CD4-positive, alpha-beta memory T cell (primary cell): Measurements from ENCODE around the gene YES1. TPM values are rescaled to one million over a fixed set of nuclear protein-coding genes. Genes with fewer than 3 reads are reported as not detected.
A peak's percentile ranks its signal among the peaks of the same experiment; 100 is the strongest.

Experiments used
- CTCF ChIA-PET: fragments of 350-600 bp; sonication (Branson Sonifier 250); formaldehyde crosslinking; loops from one replicate; lab custom pipeline; 2021; ENCODE audit warnings: inconsistent platforms; ENCODE audit not compliant: partially characterized antibody; lab: Charles Lee
- POLR2A ChIA-PET: fragments of 350-600 bp; sonication (Branson Sonifier 250); formaldehyde crosslinking; loops from one replicate; lab custom pipeline; 2021; ENCODE audit not compliant: partially characterized antibody; lab: Charles Lee
- DNase-seq, 5 donors: peaks; one replicate each; pipeline versions ENCODE4 v3.0.0 to v3.0.0-alpha.2; 2020 to 2022; ENCODE audit warnings: mixed read lengths in 1 of 5
- H3K27ac ChIP-seq: one replicate; pipeline ENCODE4 v1.7.0; 2013; ENCODE audit warnings: low read depth, low read length
- H3K27me3 ChIP-seq: 2 replicates; pipeline ENCODE4 v1.7.0; 2013; ENCODE audit warnings: mild to moderate bottlenecking, low read length, moderate library complexity; ENCODE audit not compliant: insufficient read depth
- H3K36me3 ChIP-seq: 2 replicates; pipeline ENCODE4 v1.7.0; 2013; ENCODE audit warnings: mild to moderate bottlenecking, low read length, moderate library complexity; ENCODE audit not compliant: insufficient read depth
- H3K4me1 ChIP-seq: 2 replicates; pipeline ENCODE4 v1.7.0; 2013; ENCODE audit warnings: mild to moderate bottlenecking, low read length, moderate library complexity; ENCODE audit not compliant: insufficient read depth
- H3K4me3 ChIP-seq, 2 donors: one replicate each; pipeline ENCODE4 v1.7.0; 2013; ENCODE audit warnings: low read length in 2 of 2, mild to moderate bottlenecking in 1 of 2
- H3K9me3 ChIP-seq, 2 donors: one replicate each; pipeline ENCODE4 v1.7.0; 2013; ENCODE audit warnings: low read length in 2 of 2, control low read depth in 1 of 2; ENCODE audit not compliant: control insufficient read depth in 1 of 2
- H3K27ac Mint-ChIP-seq, 7 donors: one replicate each; pipeline ENCODE4 v1.8.0; 2020 to 2021; ENCODE audit warnings: mixed read lengths in 7 of 7, mild to moderate bottlenecking in 6 of 7, inconsistent platforms in 3 of 7, moderate library complexity in 3 of 7
- H3K27me3 Mint-ChIP-seq, 2 donors: one replicate each; pipeline ENCODE4 v1.8.0; 2020 to 2021; ENCODE audit warnings: mixed read lengths in 2 of 2
- H3K36me3 Mint-ChIP-seq, 2 donors: one replicate each; pipeline ENCODE4 v1.8.0; 2020 to 2021; ENCODE audit warnings: mixed read lengths in 2 of 2, inconsistent platforms in 1 of 2, mild to moderate bottlenecking in 1 of 2
- H3K4me1 Mint-ChIP-seq, 4 donors: one replicate each; pipeline ENCODE4 v1.8.0; 2020 to 2021; ENCODE audit warnings: mixed read lengths in 4 of 4, mild to moderate bottlenecking in 1 of 4
- H3K4me3 Mint-ChIP-seq, 8 donors: one replicate each; pipeline ENCODE4 v1.8.0; 2020 to 2021; ENCODE audit warnings: mixed read lengths in 8 of 8, mild to moderate bottlenecking in 7 of 8, moderate library complexity in 6 of 8, inconsistent platforms in 3 of 8
- H3K9me3 Mint-ChIP-seq, 8 donors: one replicate each; pipeline ENCODE4 v1.8.0; 2020 to 2021; ENCODE audit warnings: mixed read lengths in 8 of 8, mild to moderate bottlenecking in 5 of 8, inconsistent platforms in 3 of 8, moderate library complexity in 1 of 8
- intact Hi-C: fragments of 100-400 bp; cut with micrococcal nuclease; formaldehyde crosslinking; loops from one replicate; pipeline ENCODE4 v1.15.1; 2023
- polyA plus RNA-seq, 2 donors: library from polyadenylated mRNA; unstranded; fragments of 300-500 nt; fragmentation: Illumina TruSeq; gene quantifications; one replicate each; pipeline ENCODE4 v1.2.3, GENCODE V29; 2021
- total RNA-seq, 2 experiments: library from RNA; stranded (reverse); gene quantifications; one replicate each; pipeline ENCODE4 v1.2.3, GENCODE V29; 2021

The YES1 gene
- total and polyA plus RNA-seq, 4 experiments from 2014 or later: 1.9 to 7.9 (median 3.4) TPM

- intact Hi-C loops: loop anchor here (10.0 kb wide), 1 partner anchor 58 kb away; the partner anchor contains the start of gene TYMS
- H3K4me3 Mint-ChIP-seq: peak overlapping the region; percentile 49 to 96 (median 68)
- H3K27ac Mint-ChIP-seq: peak overlapping the region in 6 of 7 donors; percentile 37 to 94 (median 78)
- Histone ChIP-seq H3K36me3 (peaks cover 3% of the 10 kb centered on the region), H3K4me1 (peaks cover 22% of the 10 kb centered on the region), H3K27me3 (no peaks in the 10 kb centered on the region), H3K9me3 (no peaks in the 10 kb centered on the region), H3K4me3 (peak overlapping the region in 1 of 2 donors; percentile 93), H3K27ac (no peak overlapping the region)
- peaks cover 20 to 38% (median 29%) of the 10 kb centered on the region in 4 donors for H3K4me1 Mint-ChIP-seq
- no peaks in the 10 kb centered on the region for H3K27me3 Mint-ChIP-seq
- POLR2A ChIA-PET: interaction anchor here (0.5 to 1.4 kb wide), 5 partner anchors 55 to 118 kb away, joined by 3 to 7 read pairs (median 4); partner anchors contain the start of gene TYMS
- peaks cover 9 to 14% of the 10 kb centered on the region in 2 donors for H3K36me3 Mint-ChIP-seq
- H3K9me3 Mint-ChIP-seq: peaks cover 0 to 7% (median 2%) of the 10 kb centered on the region in 8 donors
- DNase-seq: peak in 3 of 5 donors; percentile 12 to 41 (median 21)
- CTCF ChIA-PET: interaction anchor here (1.0 to 3.0 kb wide), 6 partner anchors 11 to 118 kb away, joined by 3 to 10 read pairs (median 3); no protein-coding TSS in a partner anchor
These were observed 98.9 kb downstream of the YES1 start for GRCh38 chr18:713135-713490.

DNA sequence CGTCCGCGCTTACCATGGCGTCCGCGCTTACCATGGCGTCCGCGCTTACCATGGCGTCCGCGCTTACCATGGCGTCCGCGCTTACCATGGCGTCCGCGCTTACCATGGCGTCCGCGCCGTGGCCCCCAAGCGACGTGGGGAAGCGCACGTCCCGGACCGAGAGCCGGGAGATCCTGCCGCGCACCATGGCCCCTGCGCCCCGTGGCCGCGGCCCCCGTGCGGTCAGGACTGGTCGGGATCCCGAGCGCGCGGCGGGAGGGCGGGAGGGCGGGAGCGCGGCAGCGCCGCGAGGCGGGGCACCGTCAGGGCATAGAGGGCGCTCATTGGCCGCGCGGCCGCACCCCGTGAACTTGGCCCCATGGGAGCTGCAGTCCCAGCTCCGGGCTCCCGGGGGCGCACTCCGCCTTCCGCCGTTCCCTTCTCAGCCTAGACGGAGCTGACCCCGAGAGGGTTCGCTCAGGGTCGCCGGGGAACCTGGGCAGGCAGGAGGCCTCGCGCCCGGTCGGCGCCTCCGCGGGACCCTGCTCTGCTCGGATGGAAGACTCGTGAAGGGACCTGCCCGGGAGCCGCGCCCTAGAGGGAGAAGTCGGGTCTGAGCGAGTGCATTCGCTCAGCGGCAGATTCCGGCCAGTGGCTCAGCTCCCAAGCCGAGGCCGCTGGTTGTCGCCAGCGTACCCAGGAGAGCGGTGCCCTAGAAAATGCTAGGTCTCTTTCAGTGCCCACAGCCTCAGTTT is 99.5 kb downstream of the YES1 start, which contains the start of gene ENOSF1:
Gene ENOSF1, minus strand, starts transcription at position 230 of the 734 bp plus-strand sequence. Its CDS starts 43 bp downstream, at position 187.
- Mint-ChIP-seq H3K4me3 (peak within 1 kb of the TSS; percentile 79 to 96 (median 92)), H3K27me3 (no peaks in the 10 kb centered on the region), H3K9me3 (peaks cover 0 to 7% (median 2%) of the 10 kb centered on the region in 8 donors), H3K36me3 (peaks cover 9 to 14% of the 10 kb centered on the region in 2 donors), H3K4me1 (peaks cover 20 to 38% (median 29%) of the 10 kb centered on the region in 4 donors), H3K27ac (peak within 1 kb of the TSS; percentile 94 to 98 (median 97))
- Histone ChIP-seq H3K27me3 (no peaks in the 10 kb centered on the region), H3K4me1 (peaks cover 22% of the 10 kb centered on the region), H3K27ac (peak within 1 kb of the TSS; percentile 73), H3K36me3 (peaks cover 3% of the 10 kb centered on the region), H3K9me3 (no peaks in the 10 kb centered on the region), H3K4me3 (peak within 1 kb of the TSS; percentile 93)
- intact Hi-C loops: loop anchor here (1.0 to 10.0 kb wide), 4 partner anchors 58 to 554 kb away; partner anchors contain the start of genes TYMS and USP14
- CTCF ChIA-PET: interaction anchor here (0.8 to 3.0 kb wide), 7 partner anchors 12 to 127 kb away, joined by 3 to 10 read pairs (median 3); no protein-coding TSS in a partner anchor
- POLR2A ChIA-PET: interaction anchor here (0.5 to 1.4 kb wide), 7 partner anchors 31 to 119 kb away, joined by 3 to 7 read pairs (median 3); partner anchors contain the start of gene TYMS
- DNase-seq: peak; percentile 73 to 82 (median 77)

GRCh38 chr18:711657-712400 is 100.2 kb downstream of the YES1 start:
- peak; percentile 74 to 83 (median 79) for DNase-seq
- Mint-ChIP-seq H3K36me3 (peaks cover 9 to 14% of the 10 kb centered on the region in 2 donors), H3K27me3 (no peaks in the 10 kb centered on the region), H3K9me3 (peaks cover 0 to 7% (median 2%) of the 10 kb centered on the region in 8 donors), H3K4me1 (peaks cover 20 to 38% (median 30%) of the 10 kb centered on the region in 4 donors), H3K4me3 (peak overlapping the region; percentile 79 to 96 (median 92)), H3K27ac (peak overlapping the region; percentile 94 to 98 (median 97))
- H3K36me3 ChIP-seq: peaks cover 3% of the 10 kb centered on the region
- POLR2A ChIA-PET: interaction anchor here (0.8 to 2.3 kb wide), 6 partner anchors 30 to 119 kb away, joined by 3 to 8 read pairs (median 4); partner anchors contain the start of gene TYMS
- no peaks in the 10 kb centered on the region for H3K9me3 ChIP-seq
- H3K27me3 ChIP-seq: no peaks in the 10 kb centered on the region
- intact Hi-C loops: loop anchor here (1.0 to 10.0 kb wide), 6 partner anchors 57 to 554 kb away; partner anchors contain the start of genes TYMS, USP14 and YES1
- peak overlapping the region; percentile 93 for H3K4me3 ChIP-seq
- peak overlapping the region; percentile 73 for H3K27ac ChIP-seq
- CTCF ChIA-PET: interaction anchor here (0.8 to 3.0 kb wide), 7 partner anchors 12 to 127 kb away, joined by 3 to 10 read pairs (median 3); no protein-coding TSS in a partner anchor
- peaks cover 22% of the 10 kb centered on the region for H3K4me1 ChIP-seq

DNA sequence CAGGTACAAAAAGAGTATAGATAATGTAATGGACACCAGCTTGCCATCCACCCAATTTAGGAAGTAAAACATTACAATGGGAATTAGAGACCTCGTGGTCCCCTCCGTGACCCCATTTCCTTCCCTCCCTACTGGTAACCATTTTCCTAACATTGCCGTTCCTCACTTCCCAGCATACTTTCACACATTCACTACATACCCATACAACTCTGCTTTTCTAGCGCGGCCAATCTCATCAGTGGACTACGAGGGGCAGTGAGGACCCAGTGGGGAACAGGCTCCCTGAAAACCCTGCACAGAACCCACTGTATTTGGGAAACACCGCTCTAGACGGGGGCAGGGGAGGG is 100.8 kb downstream of the YES1 start:
- Histone ChIP-seq H3K36me3 (peaks cover 5% of the 10 kb centered on the region), H3K27ac (peak overlapping the region; percentile 73), H3K9me3 (no peaks in the 10 kb centered on the region), H3K27me3 (no peaks in the 10 kb centered on the region), H3K4me1 (peaks cover 22% of the 10 kb centered on the region), H3K4me3 (peak overlapping the region; percentile 93)
- peak overlapping the region; percentile 94 to 98 (median 97) for H3K27ac Mint-ChIP-seq
- no peaks in the 10 kb centered on the region for H3K27me3 Mint-ChIP-seq
- H3K4me3 Mint-ChIP-seq: peak overlapping the region; percentile 79 to 96 (median 92)
- CTCF ChIA-PET: interaction anchor here (1.0 to 3.0 kb wide), 3 partner anchors 87 to 128 kb away, joined by 3 to 10 read pairs (median 4); no protein-coding TSS in a partner anchor
- peaks cover 12 to 17% of the 10 kb centered on the region in 2 donors for H3K36me3 Mint-ChIP-seq
- DNase-seq: no peak
- H3K9me3 Mint-ChIP-seq: peaks cover 0 to 7% (median 2%) of the 10 kb centered on the region in 8 donors
- peaks cover 22 to 41% (median 33%) of the 10 kb centered on the region in 4 donors for H3K4me1 Mint-ChIP-seq
- POLR2A ChIA-PET: interaction anchor here (2.3 kb wide), 1 partner anchor 102 kb away, joined by 8 read pairs; no protein-coding TSS in a partner anchor
- intact Hi-C loops: loop anchor here (1.0 to 10.0 kb wide), 3 partner anchors 56 to 101 kb away; partner anchors contain the start of genes TYMS and YES1

DNA sequence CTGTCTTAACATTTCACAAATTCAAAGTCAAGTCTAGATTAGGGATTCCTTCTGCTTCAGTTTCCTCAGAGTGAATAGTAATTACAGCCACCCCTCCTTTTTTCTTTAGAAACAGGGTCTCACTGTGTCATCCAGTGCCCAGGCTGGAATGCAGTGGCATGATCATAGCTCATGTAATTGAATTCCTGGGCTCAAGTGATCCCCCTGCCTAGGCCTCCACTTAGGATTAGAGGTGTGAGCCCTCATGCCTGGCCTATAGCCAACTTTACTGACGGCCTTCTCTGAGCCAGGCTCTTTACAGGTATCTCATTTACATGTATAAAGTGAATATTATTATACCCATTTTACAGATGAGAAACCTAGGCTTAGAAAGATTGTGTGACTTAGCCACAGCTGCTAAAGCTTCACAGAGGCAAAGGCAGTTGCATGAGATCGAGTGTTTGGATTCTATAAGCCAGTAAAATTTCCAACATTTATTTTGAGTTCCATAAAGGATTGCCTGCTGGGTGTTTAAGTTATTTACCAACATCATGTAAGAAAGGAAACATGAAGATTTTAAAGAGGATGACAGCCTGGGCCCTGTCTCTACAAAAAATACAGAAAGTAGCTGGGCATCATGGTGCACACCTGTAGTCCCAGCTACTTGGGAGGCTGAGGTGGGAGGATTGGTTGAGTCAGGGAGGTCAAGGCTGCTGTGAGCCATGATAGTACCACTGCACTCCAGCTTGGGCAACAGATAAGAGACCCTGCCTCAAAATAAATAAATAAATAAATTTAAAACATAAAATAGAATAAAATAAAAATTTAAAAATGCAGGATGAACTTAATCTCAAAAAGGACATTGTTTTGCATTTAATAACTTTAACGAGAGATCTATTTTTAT is 101.4 kb downstream of the YES1 start:
- ChIA-PET CTCF (interaction anchor here (1.0 to 3.0 kb wide), 4 partner anchors 87 to 129 kb away, joined by 3 to 10 read pairs (median 4); no protein-coding TSS in a partner anchor), POLR2A (interaction anchor here (0.7 to 2.3 kb wide), 2 partner anchors 102 to 119 kb away, joined by 3 to 8 read pairs; no protein-coding TSS in a partner anchor)
- Histone ChIP-seq H3K36me3 (peaks cover 10% of the 10 kb centered on the region), H3K4me3 (peak overlapping the region; percentile 93), H3K9me3 (no peaks in the 10 kb centered on the region), H3K4me1 (peaks cover 22% of the 10 kb centered on the region), H3K27me3 (no peaks in the 10 kb centered on the region), H3K27ac (peak overlapping the region; percentile 73)
- intact Hi-C loops: loop anchor here (1.0 to 10.0 kb wide), 3 partner anchors 56 to 102 kb away; partner anchors contain the start of genes TYMS and YES1
- Mint-ChIP-seq H3K4me3 (peak overlapping the region; percentile 49 to 96 (median 92)), H3K27ac (peak overlapping the region in 6 of 7 donors; percentile 75 to 98 (median 95)), H3K4me1 (peaks cover 24 to 44% (median 33%) of the 10 kb centered on the region in 4 donors), H3K9me3 (peaks cover 0 to 7% (median 2%) of the 10 kb centered on the region in 8 donors), H3K36me3 (peaks cover 12 to 23% of the 10 kb centered on the region in 2 donors), H3K27me3 (no peaks in the 10 kb centered on the region)
- DNase-seq: no peak
